SH-SY5Y (cell line): ENCODE measurements around the gene CEP78.

Experiments
- GATA2 ChIP-seq: IDR thresholded peaks from 2 replicates; pipeline ENCODE4 v1.6.1; 2011; ENCODE audit warnings: mild to moderate bottlenecking, low read depth, low read length
- GATA3 ChIP-seq: IDR thresholded peaks from 2 replicates; pipeline ENCODE4 v1.6.1; 2011; ENCODE audit warnings: low read depth, mild to moderate bottlenecking, low read length, moderate library complexity

GRCh38 chr9:78234810-78235209 lies 1.1 kb upstream of the CEP78 start:
- TF ChIP-seq GATA2 (no peak), GATA3 (no peak)
